Osteoblast (primary cell): ENCODE data around the gene ATE1. TPM values are rescaled to one million over a fixed set of nuclear protein-coding genes. Genes with fewer than 3 reads are reported as not detected.

ENCODE experiments used
- DNase-seq: peaks from one replicate; pipeline ENCODE4 v3.0.0; 2011; ENCODE audit warnings: low spot score, mixed read lengths; ENCODE audit not compliant: insufficient read length; ENCODE audit errors: missing footprints
- H2AFZ ChIP-seq: 2 replicates; pipeline ENCODE4 v1.6.0; 2011; ENCODE audit warnings: mild to moderate bottlenecking, low read length
- H3K27ac ChIP-seq: 2 replicates; pipeline ENCODE4 v1.5.1; 2011; ENCODE audit warnings: mild to moderate bottlenecking, low read depth, low read length, moderate library complexity
- H3K27me3 ChIP-seq: 2 replicates; pipeline ENCODE4 v1.6.0; 2012; ENCODE audit warnings: mild to moderate bottlenecking, control low read depth, inconsistent platforms, low read length, moderate library complexity; ENCODE audit not compliant: insufficient read depth
- H3K36me3 ChIP-seq: 2 replicates; pipeline ENCODE4 v1.5.1; 2011; ENCODE audit warnings: mild to moderate bottlenecking, low read length, control low read depth, moderate library complexity; ENCODE audit not compliant: insufficient read depth
- H3K4me1 ChIP-seq: 2 replicates; pipeline ENCODE4 v1.5.1; 2011; ENCODE audit warnings: mild to moderate bottlenecking, low read length, control low read depth, moderate library complexity; ENCODE audit not compliant: insufficient read depth
- H3K4me2 ChIP-seq: 2 replicates; pipeline ENCODE4 v1.6.0; 2011; ENCODE audit warnings: mild to moderate bottlenecking, low read length; ENCODE audit not compliant: insufficient read depth
- H3K4me3 ChIP-seq: fragments of 200-600 bp; sonication (generic); 3 replicates; pipeline ENCODE4 v1.5.1; 2012; ENCODE audit warnings: mild to moderate bottlenecking, low read length, inconsistent platforms; ENCODE audit not compliant: insufficient read depth
- H3K79me2 ChIP-seq: 2 replicates; pipeline ENCODE4 v1.6.0; 2012; ENCODE audit warnings: mild to moderate bottlenecking, low read length, control low read depth, inconsistent platforms; ENCODE audit not compliant: insufficient read depth
- H3K9me3 ChIP-seq: 2 replicates; pipeline ENCODE4 v1.5.1; 2011; ENCODE audit warnings: low read depth, low read length, control low read depth
- H4K20me1 ChIP-seq: 2 replicates; pipeline ENCODE4 v1.6.0; 2012; ENCODE audit warnings: mild to moderate bottlenecking, low read length, control low read depth; ENCODE audit not compliant: insufficient read depth
- total RNA-seq: library from RNA; depleted of rRNA; stranded (reverse); fragments of >200 nt; gene quantifications from 2 replicates; pipeline ENCODE4 v1.2.3, GENCODE V29; 2012
- TF ChIP-seq, protein P1 (sequence below): IDR thresholded peaks from 2 replicates; pipeline ENCODE4 v1.5.1; 2011; ENCODE audit warnings: mild to moderate bottlenecking, low read depth, low read length, moderate library complexity; ENCODE audit errors: extremely low read depth

The ATE1 gene
- total RNA-seq, 1 donor = 21.0 TPM

DNA sequence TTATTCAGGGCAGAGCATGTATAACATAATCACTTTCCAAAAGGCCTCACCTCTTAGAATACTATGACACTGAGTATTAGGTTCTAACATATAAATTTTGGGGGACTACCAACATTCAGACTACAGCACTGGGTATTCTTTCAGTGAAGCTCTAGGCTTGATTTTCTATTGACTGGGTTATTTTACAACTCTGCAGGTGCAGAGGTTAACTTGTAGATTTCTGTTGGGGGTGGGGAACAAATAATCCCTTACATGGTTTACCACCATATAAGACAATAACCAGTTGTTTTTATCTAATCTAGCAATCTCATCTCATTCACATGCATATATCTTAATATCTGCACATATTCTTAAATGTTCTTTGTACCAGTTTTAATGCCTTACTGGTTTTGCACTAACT, 73.9 kb downstream of the ATE1 start:
- no peaks in the 10 kb centered on the region for H3K79me2 ChIP-seq
- no peak overlapping the region for H3K4me3 ChIP-seq
- no peak overlapping the region for H2AFZ ChIP-seq
- no peak overlapping the region for H3K27ac ChIP-seq
- no peak overlapping the region for H3K4me2 ChIP-seq
- no peak for DNase-seq
- no peaks in the 10 kb centered on the region for H3K36me3 ChIP-seq
- no peaks in the 10 kb centered on the region for H3K27me3 ChIP-seq
- no peaks in the 10 kb centered on the region for H3K9me3 ChIP-seq
- TF ChIP-seq, protein P1, sequence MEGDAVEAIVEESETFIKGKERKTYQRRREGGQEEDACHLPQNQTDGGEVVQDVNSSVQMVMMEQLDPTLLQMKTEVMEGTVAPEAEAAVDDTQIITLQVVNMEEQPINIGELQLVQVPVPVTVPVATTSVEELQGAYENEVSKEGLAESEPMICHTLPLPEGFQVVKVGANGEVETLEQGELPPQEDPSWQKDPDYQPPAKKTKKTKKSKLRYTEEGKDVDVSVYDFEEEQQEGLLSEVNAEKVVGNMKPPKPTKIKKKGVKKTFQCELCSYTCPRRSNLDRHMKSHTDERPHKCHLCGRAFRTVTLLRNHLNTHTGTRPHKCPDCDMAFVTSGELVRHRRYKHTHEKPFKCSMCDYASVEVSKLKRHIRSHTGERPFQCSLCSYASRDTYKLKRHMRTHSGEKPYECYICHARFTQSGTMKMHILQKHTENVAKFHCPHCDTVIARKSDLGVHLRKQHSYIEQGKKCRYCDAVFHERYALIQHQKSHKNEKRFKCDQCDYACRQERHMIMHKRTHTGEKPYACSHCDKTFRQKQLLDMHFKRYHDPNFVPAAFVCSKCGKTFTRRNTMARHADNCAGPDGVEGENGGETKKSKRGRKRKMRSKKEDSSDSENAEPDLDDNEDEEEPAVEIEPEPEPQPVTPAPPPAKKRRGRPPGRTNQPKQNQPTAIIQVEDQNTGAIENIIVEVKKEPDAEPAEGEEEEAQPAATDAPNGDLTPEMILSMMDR = no peak
- no peaks in the 10 kb centered on the region for H3K4me1 ChIP-seq
- H4K20me1 ChIP-seq = no peaks in the 10 kb centered on the region

DNA sequence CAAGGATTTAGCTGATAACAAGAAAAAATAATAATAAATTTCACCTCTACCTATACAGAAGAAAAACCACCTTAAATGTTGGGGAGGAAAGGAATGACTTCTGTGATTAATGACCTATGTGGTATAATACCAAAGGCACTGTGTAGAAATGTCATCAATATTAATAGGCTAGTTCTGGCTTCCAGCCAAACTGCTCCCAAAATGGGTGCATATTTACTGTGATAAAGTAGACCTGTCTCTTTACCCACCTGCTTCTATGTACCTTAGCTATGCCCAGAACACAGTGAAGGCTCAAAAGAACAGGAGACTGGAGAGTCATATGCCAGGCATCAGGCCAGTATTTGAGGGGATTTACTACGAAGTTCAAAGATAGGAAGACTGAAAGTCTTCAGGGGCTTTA, 76.0 kb downstream of the ATE1 start:
- Histone ChIP-seq H4K20me1 (no peaks in the 10 kb centered on the region), H3K36me3 (no peaks in the 10 kb centered on the region), H3K4me3 (no peak overlapping the region), H3K79me2 (no peaks in the 10 kb centered on the region), H3K27ac (no peak overlapping the region), H3K4me1 (no peaks in the 10 kb centered on the region), H2AFZ (no peak overlapping the region), H3K4me2 (no peak overlapping the region), H3K27me3 (no peaks in the 10 kb centered on the region), H3K9me3 (no peaks in the 10 kb centered on the region)
- no peak for DNase-seq
- TF ChIP-seq, protein P1 = no peak

DNA sequence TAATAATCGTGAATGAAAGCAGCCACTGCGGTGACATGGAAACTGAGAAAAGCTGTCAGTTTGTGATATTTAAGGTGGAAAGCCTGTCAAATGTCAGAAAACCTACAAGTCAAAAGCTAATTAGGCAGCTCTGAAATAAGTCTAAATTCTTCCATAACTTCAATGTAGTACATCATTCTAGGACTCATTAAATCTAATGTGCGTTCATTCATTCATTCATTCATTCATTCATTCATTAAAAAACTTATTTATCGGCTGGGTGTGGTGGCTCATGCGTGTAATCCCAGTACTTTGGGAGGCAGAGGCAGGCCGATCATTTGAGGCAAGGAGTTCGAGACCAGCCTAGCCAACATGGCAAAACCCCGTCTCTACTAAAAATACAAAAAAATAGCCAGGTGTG, 79.7 kb downstream of the ATE1 start:
- no peak overlapping the region for H3K4me3 ChIP-seq
- TF ChIP-seq, protein P1 = no peak
- no peak overlapping the region for H2AFZ ChIP-seq
- H3K79me2 ChIP-seq = no peaks in the 10 kb centered on the region
- no peaks in the 10 kb centered on the region for H4K20me1 ChIP-seq
- H3K4me2 ChIP-seq = no peak overlapping the region
- DNase-seq = no peak
- no peaks in the 10 kb centered on the region for H3K36me3 ChIP-seq
- no peak overlapping the region for H3K27ac ChIP-seq
- H3K27me3 ChIP-seq = no peaks in the 10 kb centered on the region
- no peaks in the 10 kb centered on the region for H3K9me3 ChIP-seq
- H3K4me1 ChIP-seq = no peaks in the 10 kb centered on the region

DNA sequence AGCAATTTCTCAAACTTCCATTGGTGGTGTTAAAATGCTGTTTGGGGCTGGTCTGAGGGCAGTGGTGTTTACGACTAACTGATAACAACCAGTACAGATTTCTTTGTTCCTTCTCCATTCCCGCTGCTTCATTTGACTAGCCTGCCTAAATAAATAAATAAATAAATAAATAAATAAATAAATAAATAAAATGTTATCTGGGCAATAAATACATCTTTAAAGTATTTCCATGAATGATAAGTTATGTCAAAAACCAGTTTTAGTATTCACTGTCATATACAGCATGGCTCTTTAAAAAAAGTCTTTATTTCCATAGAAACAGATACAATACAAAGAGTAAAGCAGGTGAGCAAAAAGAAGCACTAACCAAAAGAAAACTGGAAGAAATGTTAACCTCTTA, 81.3 kb downstream of the ATE1 start:
- no peaks in the 10 kb centered on the region for H4K20me1 ChIP-seq
- no peak overlapping the region for H3K4me2 ChIP-seq
- TF ChIP-seq, protein P1 = no peak
- no peak overlapping the region for H3K4me3 ChIP-seq
- no peaks in the 10 kb centered on the region for H3K27me3 ChIP-seq
- no peak overlapping the region for H3K27ac ChIP-seq
- H3K79me2 ChIP-seq = no peaks in the 10 kb centered on the region
- no peak overlapping the region for H2AFZ ChIP-seq
- no peak for DNase-seq
- no peaks in the 10 kb centered on the region for H3K4me1 ChIP-seq
- H3K9me3 ChIP-seq = no peaks in the 10 kb centered on the region
- no peaks in the 10 kb centered on the region for H3K36me3 ChIP-seq
